NCI-H128 (cell line): ENCODE measurements around the gene MSH3.
"Not testable (repeated sequence)": the region's sequence is repeated elsewhere in the genome, so short reads cannot be mapped to it uniquely, and the experiment has no call there.

Experiments
- DNase-seq: peaks from one replicate; lab custom pipeline; 2025; ENCODE audit not compliant: unreplicated experiment; lab: John Stamatoyannopoulos, UW

The MSH3 gene

DNA sequence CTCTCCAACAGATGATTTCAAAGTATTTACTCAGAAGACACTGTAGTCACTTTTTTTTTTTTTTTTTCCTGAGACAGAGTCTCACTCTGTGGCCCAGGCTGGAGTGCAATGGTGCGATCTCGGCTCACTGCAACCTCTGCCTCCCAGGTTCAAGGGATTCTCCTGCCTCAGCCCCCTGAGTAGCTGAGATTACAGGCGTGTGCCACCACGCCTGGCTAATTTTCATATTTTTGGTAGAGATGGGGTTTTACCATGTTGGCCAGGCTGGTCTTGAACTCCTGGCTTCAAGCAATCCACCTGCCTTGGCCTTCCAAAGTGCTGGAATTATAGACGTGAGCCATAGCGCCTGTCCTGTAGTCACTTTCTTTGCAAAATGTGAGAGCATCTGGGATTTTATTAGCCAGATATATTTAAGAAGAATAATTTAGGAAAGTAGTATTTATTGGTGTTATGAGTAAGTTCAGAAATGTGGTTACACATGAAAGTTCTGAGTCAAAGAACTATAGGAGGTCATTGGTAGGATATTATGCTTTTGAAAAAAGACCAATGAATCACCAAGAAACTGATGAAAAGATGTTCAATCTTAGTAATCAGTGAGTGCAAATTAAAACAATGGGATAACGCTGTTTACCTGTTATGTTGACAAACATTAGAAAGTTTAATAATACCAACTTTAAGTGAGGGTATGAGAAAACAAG lies 135.0 kb downstream of the MSH3 start:
- not testable (repeated sequence) for DNase-seq

DNA sequence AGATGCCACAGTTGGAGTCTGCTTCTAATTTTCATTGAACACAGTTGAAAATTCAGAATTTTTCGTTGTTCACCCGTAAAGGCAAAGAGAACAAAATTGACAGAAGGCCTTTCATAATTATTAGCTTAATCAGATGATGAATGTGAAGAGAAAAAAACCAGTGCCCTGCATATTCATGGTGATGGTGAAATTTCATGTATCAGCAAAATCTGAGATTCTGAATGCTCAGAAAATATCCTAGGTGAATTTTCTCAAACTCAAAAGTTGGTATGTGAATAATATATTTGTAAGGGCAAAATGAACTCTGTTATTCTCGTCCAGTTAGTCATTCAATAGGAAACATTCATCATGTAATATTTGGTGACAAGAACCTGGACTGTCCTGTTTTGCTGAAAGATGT lies 136.2 kb downstream of the MSH3 start:
- DNase-seq, result no peak

DNA sequence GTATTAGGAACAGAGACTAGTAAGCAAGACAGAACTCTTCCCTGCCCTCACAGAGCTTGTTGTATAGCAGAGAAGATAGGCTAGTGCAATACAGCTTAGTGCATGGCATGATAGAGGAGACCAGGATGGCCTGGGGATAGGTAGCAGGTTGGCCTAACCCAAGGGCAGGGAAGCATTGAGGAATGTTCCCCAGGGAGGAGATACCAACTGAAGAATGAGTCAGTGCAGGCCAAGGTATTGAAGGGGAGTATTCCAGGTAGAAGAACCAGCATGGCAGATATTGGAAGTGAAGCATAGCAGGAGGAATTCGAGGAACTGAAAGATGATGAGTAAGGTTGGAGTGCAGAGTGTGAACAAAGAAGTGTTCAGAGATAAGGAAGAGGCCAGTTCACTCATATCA lies 138.9 kb downstream of the MSH3 start:
- DNase-seq, result no peak

DNA sequence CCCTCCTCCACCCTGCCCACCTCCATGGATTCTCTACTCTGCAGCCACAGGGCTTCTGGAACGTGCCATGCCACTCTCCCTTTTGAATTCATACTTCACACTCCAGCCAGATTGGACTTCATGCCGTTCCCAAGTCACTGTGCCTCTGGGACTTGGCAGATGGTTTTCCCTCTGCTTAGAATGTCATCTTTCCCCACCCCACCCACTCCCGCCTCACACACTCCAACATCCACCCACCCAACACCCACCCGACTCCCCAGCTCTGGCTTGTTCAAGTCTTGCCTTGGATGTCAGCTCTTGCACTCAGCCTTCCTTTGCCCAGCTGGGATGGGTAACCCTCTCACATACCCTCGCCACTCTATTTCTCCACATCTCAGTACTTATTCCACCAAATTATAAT lies 142.4 kb downstream of the MSH3 start:
- DNase-seq, result no peak

DNA sequence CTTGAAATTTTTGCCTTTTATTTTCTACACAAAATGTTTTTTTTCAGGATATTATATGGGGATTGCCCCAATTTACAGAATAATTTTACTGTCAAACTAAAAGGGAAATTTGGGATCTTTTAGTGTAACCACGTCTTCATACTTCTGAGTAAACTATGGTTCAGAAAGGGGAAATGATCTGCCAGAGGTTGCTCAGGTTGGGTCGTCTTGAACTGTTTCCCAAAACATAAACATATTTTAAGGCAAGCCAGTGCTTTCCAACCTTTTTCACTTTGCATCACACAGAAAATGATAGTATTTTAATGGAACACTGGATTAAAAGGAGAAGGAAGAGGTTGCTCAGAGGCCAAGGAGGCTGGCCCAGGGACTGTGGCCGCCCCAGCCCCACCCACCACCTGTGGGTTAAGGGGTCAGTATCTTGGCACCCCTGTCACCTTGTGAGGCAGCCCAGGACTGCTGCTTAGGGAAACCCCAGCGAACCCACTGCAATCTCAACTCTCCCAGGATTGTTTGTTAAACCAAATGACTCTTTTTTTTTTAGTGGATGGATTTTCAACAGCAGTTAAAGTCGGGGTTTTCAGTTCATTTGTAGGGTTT lies 143.1 kb downstream of the MSH3 start:
- DNase-seq, result no peak

DNA sequence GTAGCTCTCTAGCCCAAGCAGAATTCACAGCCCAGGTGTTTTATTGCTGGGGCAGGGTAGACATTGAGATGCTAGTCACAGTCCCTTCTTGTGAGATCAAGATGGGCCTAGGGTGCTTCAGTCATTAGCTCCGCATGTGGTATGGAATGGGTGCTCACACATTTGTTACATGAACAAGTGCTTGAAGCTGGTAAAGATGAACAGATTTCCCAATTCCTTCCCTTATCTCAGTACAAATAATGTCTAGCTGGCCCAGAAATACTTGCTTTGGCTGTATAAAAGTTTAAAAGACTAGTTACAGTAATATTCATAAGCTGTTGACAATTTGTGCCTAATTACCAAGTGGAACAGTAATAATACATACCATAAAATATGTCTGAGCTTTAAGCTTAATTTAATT lies 143.7 kb downstream of the MSH3 start:
- DNase-seq, result no peak

DNA sequence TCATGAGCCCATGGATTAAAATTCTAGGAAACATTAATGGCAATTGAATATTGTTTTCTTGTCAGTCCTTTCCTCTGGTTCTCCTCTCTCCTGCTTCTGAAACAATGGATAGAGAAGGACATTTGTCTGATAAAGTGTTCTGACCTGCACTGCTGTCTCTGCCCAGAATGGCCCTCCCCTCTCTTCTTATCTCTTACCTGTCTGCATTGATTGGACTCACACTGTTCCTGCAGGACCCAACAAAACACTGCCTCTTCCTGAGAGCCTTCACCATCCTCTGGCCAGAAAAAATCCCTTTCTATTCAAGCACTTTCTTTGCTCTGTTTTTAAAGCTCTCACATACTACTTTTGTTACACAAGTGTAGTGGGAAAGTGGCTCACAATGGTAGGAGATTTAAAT lies 144.2 kb downstream of the MSH3 start:
- no peak for DNase-seq

DNA sequence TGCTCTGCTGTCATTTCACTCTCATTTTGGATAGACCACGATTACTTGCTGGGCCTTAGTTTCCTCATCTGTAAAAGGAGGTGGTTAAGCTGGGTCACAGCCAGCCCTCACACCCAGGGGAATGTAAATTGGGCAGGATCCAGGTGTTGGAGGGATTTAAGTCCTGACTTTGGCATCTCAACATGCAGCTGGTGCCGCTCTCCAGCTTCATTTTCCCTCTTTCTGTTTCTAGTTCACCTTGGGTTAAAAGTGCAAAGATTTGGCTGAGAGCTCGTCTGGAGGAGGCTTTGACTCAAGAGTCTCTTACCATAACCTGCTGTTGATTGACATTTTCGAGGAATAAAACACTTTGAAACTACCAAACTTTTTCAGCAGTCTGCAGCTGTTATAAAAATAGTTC lies 144.6 kb downstream of the MSH3 start:
- no peak for DNase-seq

DNA sequence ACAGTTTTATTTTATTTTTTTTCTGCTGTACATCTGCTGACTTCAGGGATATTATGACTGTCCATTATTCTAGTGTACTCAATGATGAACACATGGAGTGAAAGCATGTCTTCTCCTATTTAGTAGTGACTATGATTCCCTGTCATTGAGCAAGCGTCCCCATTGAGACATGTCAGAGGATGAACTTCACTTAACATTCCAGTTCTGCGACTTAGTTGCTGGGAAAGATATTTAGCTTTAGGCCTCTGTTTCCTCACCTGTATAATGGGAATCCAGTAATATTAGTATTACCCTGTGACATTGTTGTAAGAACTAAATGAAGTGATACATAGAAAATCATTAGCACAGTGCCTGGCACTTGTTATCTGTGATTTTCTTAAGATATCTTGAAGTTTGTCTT lies 145.1 kb downstream of the MSH3 start:
- DNase-seq, result no peak

DNA sequence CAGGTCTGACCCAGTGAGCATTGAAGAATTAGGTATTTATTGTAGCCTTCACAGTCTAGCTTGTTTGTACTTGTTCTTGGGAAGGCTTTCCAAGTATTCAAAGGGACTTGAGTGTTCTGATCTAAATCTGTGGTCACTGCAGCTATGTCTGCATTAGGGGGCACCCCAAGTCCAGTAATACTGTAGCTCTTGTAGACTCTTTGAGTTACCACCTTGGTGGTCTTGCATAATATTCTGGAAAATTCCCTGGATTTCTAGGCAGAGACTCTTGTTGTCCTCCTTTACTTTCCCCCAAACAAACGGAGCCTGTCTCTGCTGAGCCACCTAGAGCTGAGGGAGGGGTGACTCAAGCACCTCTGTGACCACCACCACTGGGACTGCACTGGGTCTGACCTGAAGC lies 149.9 kb downstream of the MSH3 start:
- no peak for DNase-seq

DNA sequence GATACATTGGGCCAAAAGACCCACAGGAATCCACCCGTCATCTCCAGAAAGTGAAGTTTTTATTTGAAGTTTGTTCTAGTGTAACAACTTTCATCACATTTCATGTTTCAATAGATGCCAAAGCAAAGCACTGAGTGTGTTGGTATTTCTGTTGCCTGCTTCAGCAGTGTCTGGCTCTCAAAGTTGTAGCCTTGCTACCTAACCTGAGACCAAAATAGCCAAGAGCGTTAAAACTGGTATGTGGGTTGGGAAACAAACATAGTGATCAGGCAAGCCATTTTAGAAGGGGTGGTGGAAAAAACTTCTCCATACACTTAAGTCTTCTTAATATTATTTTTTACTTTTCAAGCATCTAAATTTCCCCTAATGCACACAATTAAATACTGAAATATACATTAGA lies 150.6 kb downstream of the MSH3 start:
- no peak for DNase-seq

DNA sequence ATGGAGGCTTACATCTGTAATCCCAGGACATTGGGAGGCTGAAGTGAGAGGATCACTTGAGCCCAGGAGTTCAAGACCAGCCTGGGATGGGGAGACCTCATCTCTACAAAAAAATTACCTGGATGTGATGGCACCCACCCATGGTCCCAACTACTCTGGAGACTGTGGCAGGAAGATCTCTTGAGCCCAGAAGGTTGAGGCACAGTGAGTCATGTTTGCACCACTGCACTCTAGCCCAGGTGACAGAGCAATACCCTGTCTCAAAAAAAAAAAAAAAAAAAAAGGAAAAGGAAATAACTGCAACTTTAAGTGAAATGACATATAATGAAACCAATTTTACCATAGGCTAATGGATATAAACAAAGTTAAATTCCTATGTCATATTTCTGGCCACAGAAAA lies 152.5 kb downstream of the MSH3 start:
- no peak for DNase-seq

DNA sequence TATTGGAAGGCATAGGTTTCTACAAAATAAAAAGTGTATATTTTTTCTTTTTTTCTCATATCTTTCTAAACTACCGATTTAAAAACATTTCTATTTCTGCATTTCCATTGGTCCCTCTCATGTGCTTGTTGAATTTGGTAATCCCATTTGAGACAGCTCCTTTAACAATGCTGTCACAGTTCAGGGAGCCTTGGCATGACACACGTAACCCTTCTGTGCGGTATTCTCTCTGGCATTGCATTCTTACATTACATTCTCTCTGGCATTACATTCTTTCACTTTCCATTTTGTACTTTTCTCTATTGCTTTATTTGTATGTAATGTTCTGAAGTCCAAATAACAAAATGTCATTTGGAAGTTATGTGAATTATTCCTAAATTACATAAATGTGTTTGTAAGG lies 155.0 kb downstream of the MSH3 start:
- DNase-seq, result no peak

DNA sequence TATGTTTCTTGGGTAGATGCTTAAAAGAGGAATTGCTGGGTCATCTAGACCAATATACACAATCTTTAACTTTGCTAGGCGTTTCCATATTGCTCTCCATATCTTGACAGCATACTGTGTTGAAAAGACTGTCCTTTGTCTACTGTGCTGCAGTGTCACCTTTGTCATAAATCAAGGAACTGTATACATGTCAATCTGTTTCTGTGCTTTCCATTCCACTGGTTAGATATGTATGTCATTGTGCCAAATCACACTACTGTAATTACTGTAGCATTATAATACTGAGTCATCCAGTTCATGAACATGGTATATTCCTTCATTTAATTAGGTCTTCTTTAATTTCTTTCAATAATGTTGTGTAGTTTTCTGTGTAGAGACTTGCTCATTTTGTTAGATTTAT lies 156.0 kb downstream of the MSH3 start:
- DNase-seq, result no peak

DNA sequence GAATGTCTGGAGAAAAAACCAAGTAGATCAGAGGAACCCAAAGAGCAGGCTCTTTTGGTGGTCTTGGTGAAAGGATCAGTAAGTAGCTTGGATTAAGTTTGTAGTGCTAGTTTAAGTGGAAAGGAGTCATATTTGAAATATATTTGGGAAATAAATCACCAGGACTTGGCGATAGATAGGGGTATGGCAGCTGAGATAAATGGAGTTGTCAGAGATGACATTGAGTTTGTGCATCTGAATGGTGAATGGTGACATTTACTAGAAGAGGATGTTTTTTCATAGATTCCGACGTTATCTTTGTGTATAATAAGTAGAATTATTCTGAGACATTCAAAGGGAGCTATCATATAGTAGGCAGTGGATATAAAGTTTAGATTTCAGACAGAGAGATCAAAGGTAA lies 162.1 kb downstream of the MSH3 start:
- no peak for DNase-seq

DNA sequence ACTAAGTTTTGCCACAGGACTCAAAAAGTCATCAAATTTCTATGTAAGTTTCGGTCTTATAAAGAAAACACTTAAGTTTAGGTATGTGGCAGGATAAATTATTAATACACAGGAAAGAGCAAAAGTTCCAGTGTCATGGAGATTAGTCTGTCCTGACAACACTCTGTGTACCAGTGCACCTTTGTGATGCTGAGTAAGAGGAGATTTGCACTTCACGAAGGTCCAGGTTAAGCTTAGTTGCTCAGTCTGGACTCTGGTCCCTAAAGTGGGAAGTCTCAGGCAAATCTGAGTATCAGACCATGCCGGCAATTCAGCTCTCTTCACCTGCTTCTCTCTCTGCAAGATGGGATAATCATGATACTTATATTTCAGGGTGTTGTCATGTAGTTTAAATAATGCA lies 166.2 kb downstream of the MSH3 start:
- no peak for DNase-seq

DNA sequence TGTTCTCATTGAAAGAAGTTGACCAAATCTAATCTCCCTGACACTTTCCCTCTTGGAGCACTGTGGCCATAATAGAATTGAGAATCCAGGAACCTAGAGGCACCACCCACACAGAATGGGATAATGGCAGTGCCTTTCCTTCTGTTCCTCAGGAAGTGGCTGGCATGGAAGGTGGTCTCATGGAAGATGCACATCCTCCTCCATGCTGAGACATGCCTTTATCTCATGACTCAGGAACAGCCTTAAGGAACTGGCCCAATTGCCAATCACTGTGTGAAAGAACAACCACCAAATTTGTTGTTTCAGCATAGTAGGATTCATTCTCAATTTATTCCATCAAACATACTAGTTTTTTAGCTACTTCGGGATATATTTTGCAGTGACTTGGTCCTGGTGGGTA lies 168.2 kb downstream of the MSH3 start:
- DNase-seq, result no peak

DNA sequence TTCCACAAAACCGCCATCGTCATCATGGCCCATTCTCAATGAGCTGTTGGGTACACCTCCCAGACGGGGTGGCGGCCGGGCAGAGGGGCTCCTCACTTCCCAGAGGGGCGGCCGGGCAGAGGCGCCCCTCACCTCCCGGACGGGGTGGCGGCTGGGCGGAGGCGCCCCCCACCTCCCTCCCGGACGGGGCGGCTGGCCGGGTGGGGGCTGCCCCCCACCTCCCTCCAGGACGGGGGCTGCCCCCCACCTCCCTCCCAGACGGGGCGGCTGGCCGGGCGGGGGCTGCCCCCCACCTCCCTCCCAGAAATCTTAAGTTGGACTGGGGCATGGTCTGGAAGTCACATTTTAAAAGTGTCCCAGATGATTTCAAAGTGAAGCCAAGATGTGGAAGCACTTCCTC lies 169.7 kb downstream of the MSH3 start:
- not testable (repeated sequence) for DNase-seq

DNA sequence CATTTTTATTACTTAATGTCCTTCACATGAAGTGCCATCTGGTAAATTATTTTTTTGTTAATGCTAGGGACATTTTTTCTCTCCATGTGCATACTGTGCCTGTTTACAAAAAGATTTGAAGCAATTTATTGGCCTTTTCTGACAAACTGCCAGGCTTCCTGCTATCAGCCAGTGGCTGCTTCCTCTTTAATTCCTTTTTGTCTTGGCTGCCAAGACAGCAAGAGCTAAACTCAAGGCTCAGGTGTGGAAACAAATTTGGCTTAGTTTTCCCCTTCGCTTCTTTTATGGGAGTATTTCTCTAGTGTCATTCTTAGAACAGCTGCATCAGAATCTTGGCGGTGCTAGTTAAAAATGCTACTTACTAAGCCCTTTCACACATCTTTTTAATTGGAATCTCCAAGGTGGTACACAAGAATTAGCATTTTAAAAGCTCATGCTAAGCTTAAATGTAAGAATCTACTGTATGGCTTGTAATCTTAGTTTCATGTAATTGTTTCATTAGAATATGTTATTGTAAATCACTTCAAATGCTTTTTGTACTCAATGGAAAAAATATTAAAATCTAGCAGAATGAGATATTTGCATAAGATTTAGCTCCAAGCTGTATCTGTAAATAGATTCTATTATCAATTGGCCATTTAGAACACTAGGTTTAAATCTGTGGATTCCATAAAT lies 171.5 kb downstream of the MSH3 start:
- no peak for DNase-seq

DNA sequence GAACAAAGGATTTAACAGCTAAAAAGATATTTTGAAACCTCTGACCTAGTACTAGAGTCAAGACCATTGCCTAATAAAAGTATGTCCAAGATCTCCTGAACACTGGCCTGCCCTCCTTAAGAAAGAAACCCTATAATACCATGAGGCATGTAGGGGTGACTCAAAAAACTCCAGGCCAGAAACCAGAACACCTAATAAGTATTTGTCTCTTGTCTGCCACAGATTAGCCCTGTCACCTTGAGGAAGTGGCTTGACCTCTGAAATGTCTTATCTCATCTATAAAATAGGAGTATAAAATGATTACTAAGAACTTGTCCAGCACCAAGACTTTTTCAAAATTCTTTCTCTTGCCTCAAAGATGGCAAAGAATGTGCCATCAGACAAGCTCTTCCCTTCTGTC lies 180.3 kb downstream of the MSH3 start:
- DNase-seq, result no peak

DNA sequence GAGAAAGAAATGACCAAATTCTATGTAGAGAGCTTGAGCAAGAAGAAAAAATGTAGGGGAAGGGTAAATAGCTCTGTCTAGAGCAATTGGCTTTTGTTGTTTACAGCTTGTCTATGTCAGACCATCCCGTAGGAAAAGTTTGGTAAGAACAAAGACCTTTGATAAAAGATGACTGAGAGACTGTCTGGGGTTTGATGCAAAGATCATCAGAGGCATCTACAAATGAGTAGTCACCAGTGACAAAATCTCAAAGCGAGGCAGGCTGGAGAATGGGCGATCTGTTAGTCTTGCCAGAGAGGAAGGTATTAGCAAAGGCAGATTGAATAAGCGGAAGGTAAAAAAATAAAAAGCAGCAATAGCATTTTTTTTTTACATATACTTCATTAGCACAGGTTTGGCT lies 180.7 kb downstream of the MSH3 start:
- DNase-seq, result no peak

DNA sequence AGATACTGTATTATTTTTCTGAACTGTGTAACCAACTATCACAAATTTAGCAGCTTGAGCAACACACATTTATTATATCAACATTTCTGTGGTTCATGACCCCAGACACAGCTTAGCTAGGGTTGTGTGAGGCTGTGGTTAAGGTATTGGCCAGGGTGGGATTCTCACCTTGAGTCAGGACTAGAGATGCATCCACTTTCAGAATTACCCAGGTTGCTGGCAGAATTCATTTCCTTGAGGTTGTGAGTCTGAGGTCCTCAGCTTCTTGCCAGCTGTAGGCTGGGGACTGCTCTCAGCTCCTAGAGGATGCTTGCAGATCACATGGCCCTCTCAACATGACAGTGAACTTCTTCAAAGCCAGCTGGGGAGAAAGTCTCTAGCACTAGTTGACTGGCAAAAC lies 183.2 kb downstream of the MSH3 start:
- DNase-seq, result no peak
